22Rv1 (cell line): ENCODE data around the gene TSPAN31.
A peak's percentile ranks its signal among the peaks of the same experiment; 100 is the strongest.

Experiments
- H3K27ac ChIP-seq: fragments of 450-650 bp; 2 replicates; pipeline ENCODE4 v1.5.1; 2017
- CTCF ChIP-seq: fragments of 450-650 bp; IDR thresholded peaks from 2 replicates; pipeline ENCODE4 v1.5.1; 2017; ENCODE audit warnings: mild to moderate bottlenecking
- ZFX ChIP-seq: fragments of 450-650 bp; IDR thresholded peaks from 2 replicates; pipeline ENCODE4 v1.6.1; 2017; ENCODE audit warnings: antibody characterized with exemption, borderline replicate concordance

Gene TSPAN31

GRCh38 chr12:57724003-57724935 lies 20.6 kb upstream of the TSPAN31 start:
- H3K27ac ChIP-seq = peak overlapping the region; percentile 35
- no peak for TF ChIP-seq ZFX
- TF ChIP-seq CTCF = no peak

GRCh38 chr12:57724936-57725740 lies 19.7 kb upstream of the TSPAN31 start:
- TF ChIP-seq CTCF = no peak
- no peak for TF ChIP-seq ZFX
- H3K27ac ChIP-seq = peak overlapping the region; percentile 35

- peak overlapping the region; percentile 96 for H3K27ac ChIP-seq
- TF ChIP-seq CTCF (no peak), ZFX (no peak)
Observed at GRCh38 chr12:57725851-57726150, 19.0 kb upstream of the TSPAN31 start.

DNA sequence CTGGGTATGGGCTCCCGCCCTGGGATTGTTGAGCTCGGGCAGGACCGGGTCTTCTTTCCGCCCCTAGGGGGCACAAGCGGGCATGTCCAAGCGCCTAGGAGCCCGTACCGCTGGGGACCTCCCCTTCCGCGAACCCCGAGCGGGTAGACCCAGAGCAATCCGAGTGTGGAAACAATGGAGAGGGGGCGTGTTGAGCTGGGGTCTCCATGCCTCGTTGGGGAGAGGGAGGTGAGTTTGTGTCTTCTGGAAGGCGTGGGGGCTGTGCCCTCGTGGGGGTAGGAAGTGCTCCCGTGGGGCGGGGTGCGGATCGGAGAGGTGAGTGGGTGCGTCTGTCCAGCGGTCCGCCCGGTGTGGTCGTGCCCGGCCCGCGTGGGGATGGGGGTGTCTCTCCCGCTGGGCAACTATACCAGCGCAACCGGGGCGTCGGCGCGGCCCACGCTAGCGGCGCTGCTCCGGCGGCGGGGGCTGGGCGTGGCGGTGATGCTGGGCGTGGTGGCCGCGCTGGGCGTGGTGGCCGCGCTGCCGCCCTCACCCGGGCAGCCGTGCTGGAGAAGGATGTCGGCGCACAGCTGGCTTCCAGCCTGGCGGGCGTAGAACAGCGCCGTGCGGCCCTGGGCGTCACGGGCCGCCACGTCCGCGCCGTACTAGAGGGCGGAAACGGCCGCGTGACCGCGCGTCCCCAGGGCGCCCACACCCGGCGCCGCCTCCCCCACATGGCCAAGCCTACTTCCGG lies 18.5 kb upstream of the TSPAN31 start:
- H3K27ac ChIP-seq = peak overlapping the region; percentile 96

DNA sequence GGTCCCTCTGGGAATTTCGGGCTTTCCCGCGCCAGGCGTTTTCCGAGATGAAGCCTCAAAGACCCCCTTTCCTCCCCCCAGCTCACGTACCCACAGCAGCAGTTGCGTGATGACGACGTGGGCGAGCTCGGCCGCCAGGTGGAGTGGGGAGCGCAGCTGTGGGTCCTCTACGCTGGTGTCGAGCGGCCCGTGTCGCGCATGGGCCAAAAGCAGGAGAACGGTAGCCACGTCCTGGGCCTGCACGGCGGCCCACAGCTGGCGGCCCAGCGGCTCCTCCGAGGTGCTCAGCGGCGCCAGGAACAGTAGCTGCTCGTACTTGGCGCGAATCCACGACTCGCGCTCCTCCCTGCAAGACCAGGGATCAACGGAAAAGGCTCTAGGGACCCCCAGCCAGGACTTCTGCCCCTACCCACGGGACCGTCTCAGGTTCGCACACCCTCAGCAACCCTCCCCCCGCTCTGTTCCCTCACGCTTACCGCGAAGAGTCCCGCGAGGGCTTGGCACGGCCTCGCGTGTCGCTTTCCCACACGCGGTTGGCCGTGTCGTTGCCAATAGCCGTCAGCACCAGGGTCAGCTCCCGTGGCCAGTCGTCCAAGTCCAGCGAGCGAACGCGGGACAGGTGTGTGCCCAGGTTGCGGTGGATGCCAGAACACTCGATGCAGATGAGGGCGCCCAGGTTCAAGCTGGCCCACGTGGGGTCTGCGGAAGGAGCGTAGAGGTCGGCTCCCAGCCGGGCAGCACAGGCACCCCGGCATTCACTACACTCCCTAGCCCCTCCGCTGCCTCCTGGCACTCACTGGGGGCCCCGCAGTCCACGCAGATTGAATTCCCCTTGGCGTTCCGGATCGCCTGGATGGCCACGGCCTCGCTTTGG lies 17.7 kb upstream of the TSPAN31 start:
- H3K27ac ChIP-seq = peak overlapping the region; percentile 96
- TF ChIP-seq ZFX (no peak), CTCF (0 out of 2 replicates have a peak, but pooled peaks have one; percentile 4)

More for the DNA sequence above, 18.5 kb upstream of the TSPAN31 start:
- TF ChIP-seq ZFX = no peak
- TF ChIP-seq CTCF = peak; percentile 82

DNA sequence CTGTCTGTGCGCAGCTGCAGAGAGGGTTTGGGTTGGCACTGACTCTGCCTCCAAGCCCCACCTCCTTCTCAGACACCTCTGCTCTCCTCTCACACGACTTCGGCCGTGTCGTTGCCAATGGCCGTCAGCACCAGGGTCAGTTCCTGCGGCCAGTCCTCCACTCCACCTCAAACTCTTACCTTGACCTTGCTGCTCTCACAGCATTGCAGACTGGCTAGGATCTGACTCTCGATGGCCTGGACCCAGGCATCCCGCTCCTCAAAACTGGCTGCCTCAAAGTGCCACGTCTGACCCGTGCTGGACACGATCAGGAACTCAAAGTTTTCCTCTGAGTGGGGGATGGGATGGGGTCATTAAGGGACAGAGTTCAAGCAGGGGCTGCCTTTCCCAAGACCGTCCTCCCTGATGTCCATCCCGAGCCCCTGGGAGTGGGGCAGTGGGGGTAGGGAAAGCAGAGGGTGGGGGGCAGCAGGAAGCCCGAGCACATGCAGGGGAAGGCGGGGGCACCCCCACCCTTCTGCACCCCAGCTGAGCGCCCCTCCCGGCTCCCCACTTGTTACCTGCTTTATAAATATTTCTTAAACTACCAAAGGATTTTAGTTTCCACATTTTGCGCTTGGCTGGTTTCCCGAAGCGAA lies 17.0 kb upstream of the TSPAN31 start:
- peak overlapping the region; percentile 96 for H3K27ac ChIP-seq
- no peak for TF ChIP-seq CTCF
